Fibroblast of lung (primary cell): ENCODE results near the gene OR51L1. TPM values are rescaled to one million over a fixed set of nuclear protein-coding genes. Genes with fewer than 3 reads are reported as not detected.

Source experiments
- DNase-seq, 2 donors: peaks; one replicate each; pipeline versions ENCODE4 v3.0.0 to v3.0.0-alpha.2; 2010; ENCODE audit warnings: low read depth in 2 of 2
- H2AFZ ChIP-seq: 2 replicates; pipeline ENCODE4 v1.5.1; 2012; ENCODE audit warnings: low read length, control low read depth, inconsistent platforms
- H3K27ac ChIP-seq: 2 replicates; pipeline ENCODE4 v1.5.1; 2011; ENCODE audit warnings: low read length, control low read depth; ENCODE audit not compliant: insufficient read depth
- H3K27me3 ChIP-seq: 2 replicates; pipeline ENCODE4 v1.5.1; 2011; ENCODE audit warnings: mild to moderate bottlenecking, low read length; ENCODE audit not compliant: control insufficient read depth, insufficient read depth
- H3K36me3 ChIP-seq: 2 replicates; pipeline ENCODE4 v1.5.1; 2011; ENCODE audit warnings: low read length; ENCODE audit not compliant: control insufficient read depth, insufficient read depth
- H3K4me1 ChIP-seq: 2 replicates; pipeline ENCODE4 v1.5.1; 2011; ENCODE audit warnings: low read length; ENCODE audit not compliant: control insufficient read depth, insufficient read depth; ENCODE audit errors: extremely low read depth
- H3K4me2 ChIP-seq: 2 replicates; pipeline ENCODE4 v1.5.1; 2011; ENCODE audit warnings: low read length, control low read depth; ENCODE audit not compliant: insufficient read depth; ENCODE audit errors: extremely low read depth
- H3K4me3 ChIP-seq, 4 experiments: fragments of 200-600 bp in 1 of 4; sonication (generic) in 1 of 4; replicated peaks in 1 of 4; 2 replicates each; pipeline ENCODE4 v1.5.1; 2011 to 2016; ENCODE audit warnings: low read length in 4 of 4, low read depth in 3 of 4, mild to moderate bottlenecking in 3 of 4, control low read depth in 2 of 4, inconsistent platforms in 1 of 4, mixed read lengths in 1 of 4; ENCODE audit not compliant: insufficient read depth in 1 of 4; ENCODE audit errors: control extremely low read depth in 1 of 4
- H3K79me2 ChIP-seq: 2 replicates; pipeline ENCODE4 v1.5.1; 2012; ENCODE audit warnings: mild to moderate bottlenecking, low read length, inconsistent platforms; ENCODE audit not compliant: control insufficient read depth, insufficient read depth
- H3K9ac ChIP-seq: 2 replicates; pipeline ENCODE4 v1.5.1; 2011; ENCODE audit warnings: mild to moderate bottlenecking, low read length, control low read depth; ENCODE audit not compliant: insufficient read depth
- H3K9me3 ChIP-seq: 2 replicates; pipeline ENCODE4 v1.5.1; 2012; ENCODE audit warnings: low read depth, low read length; ENCODE audit not compliant: control insufficient read depth, insufficient read depth
- H4K20me1 ChIP-seq: 2 replicates; pipeline ENCODE4 v1.5.1; 2011; ENCODE audit warnings: low read length; ENCODE audit not compliant: control insufficient read depth, insufficient read depth; ENCODE audit errors: extremely low read depth
- EZH2 ChIP-seq: IDR thresholded peaks from 2 replicates; pipeline ENCODE4 v1.5.1; 2012; ENCODE audit warnings: low read length, control low read depth, mild to moderate bottlenecking; ENCODE audit errors: missing control alignments
- polyA plus RNA-seq, 2 donors: library from polyadenylated mRNA; depleted of rRNA in 1 of 2; stranded (reverse) in 1 of 2; unstranded in 1 of 2; fragments of >200 nt; gene quantifications; 2 replicates each; pipeline ENCODE4 v1.2.1, GENCODE V29; 2011 to 2012; ENCODE audit warnings: missing spikeins in 1 of 2
- total RNA-seq: library from RNA; depleted of rRNA; stranded (reverse); fragments of >200 nt; gene quantifications from 2 replicates; pipeline ENCODE4 v1.2.1, GENCODE V29; 2014
- TF ChIP-seq, protein P1 (sequence below), 2 donors: IDR thresholded peaks in 1 of 2; conservative IDR thresholded peaks in 1 of 2; 1 replicate in 1 of 2; 2 replicates in 1 of 2; pipeline ENCODE4 v1.5.1; 2011 to 2012; ENCODE audit warnings: low read length in 2 of 2, control low read depth in 1 of 2, inconsistent platforms in 1 of 2, low read depth in 1 of 2, mild to moderate bottlenecking in 1 of 2

The OR51L1 gene
- total and polyA plus RNA-seq, 2 donors (not counting 1 experiment from before 2014, with no cell fraction given), result not detected

DNA sequence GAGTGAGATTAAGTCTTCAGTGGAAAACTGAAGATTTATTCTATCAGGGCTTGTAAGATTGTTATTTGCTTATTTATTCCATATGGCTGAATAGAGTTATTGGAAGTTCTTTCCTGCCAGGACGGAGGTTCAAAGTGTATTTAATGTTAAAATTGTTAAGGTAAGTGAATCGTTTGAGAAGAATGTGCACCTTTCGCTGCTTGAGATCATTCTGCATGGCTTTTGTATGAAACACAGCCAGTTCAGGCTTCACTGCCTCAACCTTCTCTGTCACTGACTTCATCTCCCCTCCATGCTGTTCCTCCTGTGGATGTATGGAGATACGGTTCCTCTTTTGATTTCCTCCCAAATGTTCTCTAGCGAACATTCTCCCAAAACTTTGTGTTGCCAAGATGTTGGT lies 19.2 kb upstream of the OR51L1 start:
- no peak for TF ChIP-seq EZH2
- TF ChIP-seq, protein P1, sequence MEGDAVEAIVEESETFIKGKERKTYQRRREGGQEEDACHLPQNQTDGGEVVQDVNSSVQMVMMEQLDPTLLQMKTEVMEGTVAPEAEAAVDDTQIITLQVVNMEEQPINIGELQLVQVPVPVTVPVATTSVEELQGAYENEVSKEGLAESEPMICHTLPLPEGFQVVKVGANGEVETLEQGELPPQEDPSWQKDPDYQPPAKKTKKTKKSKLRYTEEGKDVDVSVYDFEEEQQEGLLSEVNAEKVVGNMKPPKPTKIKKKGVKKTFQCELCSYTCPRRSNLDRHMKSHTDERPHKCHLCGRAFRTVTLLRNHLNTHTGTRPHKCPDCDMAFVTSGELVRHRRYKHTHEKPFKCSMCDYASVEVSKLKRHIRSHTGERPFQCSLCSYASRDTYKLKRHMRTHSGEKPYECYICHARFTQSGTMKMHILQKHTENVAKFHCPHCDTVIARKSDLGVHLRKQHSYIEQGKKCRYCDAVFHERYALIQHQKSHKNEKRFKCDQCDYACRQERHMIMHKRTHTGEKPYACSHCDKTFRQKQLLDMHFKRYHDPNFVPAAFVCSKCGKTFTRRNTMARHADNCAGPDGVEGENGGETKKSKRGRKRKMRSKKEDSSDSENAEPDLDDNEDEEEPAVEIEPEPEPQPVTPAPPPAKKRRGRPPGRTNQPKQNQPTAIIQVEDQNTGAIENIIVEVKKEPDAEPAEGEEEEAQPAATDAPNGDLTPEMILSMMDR (conservative IDR thresholded peaks at IDR 0.05 in 1 of 2, IDR thresholded peaks at IDR 0.05 in 1 of 2; ENCODE audit: low read depth in 1 of 2, low read length in 2 of 2), result no peak
- Histone ChIP-seq H3K9ac (no peak overlapping the region), H3K79me2 (no peaks in the 10 kb centered on the region), H2AFZ (no peak overlapping the region), H3K27me3 (no peaks in the 10 kb centered on the region), H3K27ac (no peak overlapping the region), H3K4me3 (no peak overlapping the region), H4K20me1 (no peaks in the 10 kb centered on the region), H3K9me3 (no peaks in the 10 kb centered on the region), H3K4me2 (no peak overlapping the region), H3K36me3 (no peaks in the 10 kb centered on the region), H3K4me1 (no peaks in the 10 kb centered on the region)
- no peak for DNase-seq

DNA sequence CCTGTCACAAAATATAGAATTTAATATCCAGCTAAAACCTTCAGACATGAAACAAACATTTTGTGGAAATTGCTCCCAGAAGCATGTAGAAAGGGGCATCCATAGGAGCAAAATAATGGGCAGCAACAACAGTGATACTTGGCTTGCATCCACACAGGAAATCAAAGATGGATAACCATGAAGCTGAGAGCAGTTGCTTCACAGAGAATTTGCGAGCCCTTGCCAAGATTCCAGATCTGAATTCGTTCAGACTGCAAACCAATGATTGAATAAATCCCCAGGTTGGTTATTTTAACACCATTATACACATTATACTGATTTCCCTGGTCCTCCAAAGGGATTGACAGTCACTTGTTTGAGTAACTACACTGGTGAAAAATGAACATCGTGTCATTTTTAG lies 15.6 kb upstream of the OR51L1 start:
- Histone ChIP-seq H3K27me3 (no peaks in the 10 kb centered on the region), H3K4me3 (no peak overlapping the region), H3K9ac (no peak overlapping the region), H3K4me1 (no peaks in the 10 kb centered on the region), H2AFZ (no peak overlapping the region), H3K9me3 (no peaks in the 10 kb centered on the region), H3K4me2 (no peak overlapping the region), H3K36me3 (no peaks in the 10 kb centered on the region), H4K20me1 (no peaks in the 10 kb centered on the region), H3K79me2 (no peaks in the 10 kb centered on the region), H3K27ac (no peak overlapping the region)
- no peak for DNase-seq
- TF ChIP-seq EZH2, result no peak
- TF ChIP-seq, protein P1 (conservative IDR thresholded peaks at IDR 0.05 in 1 of 2, IDR thresholded peaks at IDR 0.05 in 1 of 2; ENCODE audit: low read depth in 1 of 2, low read length in 2 of 2), result no peak

- H3K27me3 ChIP-seq, result no peaks in the 10 kb centered on the region
- no peaks in the 10 kb centered on the region for H4K20me1 ChIP-seq
- no peaks in the 10 kb centered on the region for H3K4me1 ChIP-seq
- H3K27ac ChIP-seq, result no peak overlapping the region
- H2AFZ ChIP-seq, result no peak overlapping the region
- no peak overlapping the region for H3K9ac ChIP-seq
- no peaks in the 10 kb centered on the region for H3K79me2 ChIP-seq
- H3K36me3 ChIP-seq, result no peaks in the 10 kb centered on the region
- TF ChIP-seq EZH2, result no peak
- TF ChIP-seq, protein P1 (conservative IDR thresholded peaks at IDR 0.05 in 1 of 2, IDR thresholded peaks at IDR 0.05 in 1 of 2; ENCODE audit: low read depth in 1 of 2, low read length in 2 of 2), result no peak
- no peak for DNase-seq
- H3K9me3 ChIP-seq, result no peaks in the 10 kb centered on the region
- H3K4me3 ChIP-seq, result no peak overlapping the region
- no peak overlapping the region for H3K4me2 ChIP-seq
These were observed 12.0 kb upstream of the OR51L1 start for GRCh38 chr11:4982678-4983077.
